Measurements from ENCODE around the gene SPDYC. TPM values are rescaled to one million over a fixed set of nuclear protein-coding genes. Genes with fewer than 3 reads are reported as not detected.

Gene SPDYC
- total and polyA plus RNA-seq, 2 of the 13 experiments (the other 11 are each of a cell fraction or from before 2014, with no cell fraction given) = 0.15 to 0.33 TPM

GRCh38 chr11:65218446-65218845 lies 48.4 kb downstream of the SPDYC start:
- H3K4me3 ChIP-seq (replicated peaks in 1 of 3; ENCODE audit: insufficient read depth in 1 of 3, low read depth in 2 of 3, low read length in 3 of 3) = no peak overlapping the region
- CTCF ChIA-PET (ENCODE audit: low intra/inter-chr PET ratio, low total read pairs) = no interaction called here

More at GRCh38 chr11:65218446-65218845, 48.4 kb downstream of the SPDYC start:
- 40% methylated on average over 4 of the region's 9 CpGs for WGBS (ENCODE audit: low lambda C conversion rate)
- no peak for FAIRE-seq
- no peak for DNase-seq (ENCODE audit: low spot score)
- H3K27ac ChIP-seq (ENCODE audit: extremely low read length, insufficient read depth, low read length) = no peak overlapping the region
- BruUV-seq (replicated peaks) = no TSS peak
- H3K4me1 ChIP-seq (ENCODE audit: insufficient read depth, low read length) = peaks cover 9% of the 10 kb centered on the region
- no peak overlapping the region for H3K4me2 ChIP-seq (ENCODE audit: low read depth, low read length)
- no peak overlapping the region for H3K9ac ChIP-seq (ENCODE audit: insufficient read depth, low read depth, low read length)
- no peaks in the 10 kb centered on the region for H3K36me3 ChIP-seq (replicated peaks in 1 of 2; ENCODE audit: control insufficient read depth in 1 of 2, insufficient read depth in 2 of 2, low read length in 2 of 2)
- H4K20me1 ChIP-seq (ENCODE audit: insufficient read depth, low read length) = no peaks in the 10 kb centered on the region
- no peak overlapping the region for H2AFZ ChIP-seq (ENCODE audit: low read length)
- intact Hi-C loops (cut with micrococcal nuclease; ENCODE audit: unreplicated experiment) = no loop called here
- no peaks in the 10 kb centered on the region for H3K79me2 ChIP-seq (ENCODE audit: insufficient read depth, low read length)
- no peak; the same call in 2 of the 3 replicates for ATAC-seq
- H3K9me3 ChIP-seq (ENCODE audit: low read length) = no peaks in the 10 kb centered on the region
- in situ Hi-C loops (cut with HindIII; ENCODE audit: extremely low pct_ligation_motif_present, low pct_unique_long_range_greater_than_20kb) = loop anchor here (5.0 kb wide), 1 partner anchor 39 kb away; no protein-coding TSS in a partner anchor
- TF ChIP-seq TRIM24 (CRISPR knock-in tag; IDR thresholded peaks at IDR 0.05) (no peak), ZNF580 (CRISPR knock-in tag; IDR thresholded peaks at IDR 0.05; ENCODE audit: borderline replicate concordance, low read depth) (no peak), MBD4 (IDR thresholded peaks at IDR 0.05; ENCODE audit: borderline replicate concordance, low read length) (no peak), ZNF121 (CRISPR knock-in tag; IDR thresholded peaks at IDR 0.05) (no peak), NCOA2 (CRISPR knock-in tag; IDR thresholded peaks at IDR 0.05) (no peak), HINFP (CRISPR knock-in tag; IDR thresholded peaks at IDR 0.05; ENCODE audit: low read depth) (no peak), ZFX (CRISPR knock-in tag; IDR thresholded peaks at IDR 0.05; ENCODE audit: low read depth) (no peak), FOSL1 (CRISPR knock-in tag; IDR thresholded peaks at IDR 0.05; ENCODE audit: borderline replicate concordance) (no peak), TERF1 (CRISPR knock-in tag; IDR thresholded peaks at IDR 0.05) (no peak), TBX2 (CRISPR knock-in tag; IDR thresholded peaks at IDR 0.05; ENCODE audit: borderline replicate concordance) (no peak), FOXP4 (CRISPR knock-in tag; IDR thresholded peaks at IDR 0.05) (no peak)
- POLR2A ChIA-PET = interaction anchor here (0.9 to 1.1 kb wide), 2 partner anchors 22 to 107 kb away, joined by 3 read pairs; partner anchors contain the start of gene TM7SF2
- peaks cover 0 to 8% of the 10 kb centered on the region in 2 experiments; a peak in 1 of 5 replicates for H3K27me3 ChIP-seq (ENCODE audit: control insufficient read depth in 1 of 2, insufficient read depth in 2 of 2, low read length in 2 of 2)

Measured in HepG2 (cell line).